Myocyte (in vitro differentiated cells): Measurements from ENCODE around the gene CACNA2D3. TPM values are rescaled to one million over a fixed set of nuclear protein-coding genes. Genes with fewer than 3 reads are reported as not detected.

Experiments
- DNase-seq: peaks from one replicate; pipeline ENCODE4 v3.0.0-alpha.2; 2012; ENCODE audit warnings: low read depth
- total RNA-seq: library from RNA; depleted of rRNA; stranded (reverse); fragments of >200 nt; gene quantifications from 2 replicates; pipeline ENCODE4 v1.2.3, GENCODE V29; 2014

Gene CACNA2D3
- total RNA-seq, 1 donor from 2014 or later = 0.11 TPM

DNA sequence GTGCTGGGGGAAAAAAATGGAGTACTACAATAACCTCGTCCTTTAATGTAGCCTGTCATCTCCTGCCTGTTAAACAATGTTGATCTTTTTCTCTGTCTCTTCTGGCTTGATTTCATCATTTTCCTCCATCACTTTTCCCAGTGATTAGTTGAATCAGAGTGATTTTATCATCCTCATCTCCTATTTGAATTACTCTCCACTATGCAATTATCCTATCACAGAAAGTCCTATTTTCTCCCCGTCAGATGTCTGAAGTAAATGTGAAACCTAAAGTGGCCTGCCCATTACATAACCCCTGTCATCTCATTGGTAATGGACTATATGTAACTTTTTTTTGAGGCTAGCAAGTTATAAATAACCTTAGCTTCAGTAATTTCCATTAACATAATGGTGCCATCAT is 201.8 kb downstream of the CACNA2D3 start:
- no peak for DNase-seq

DNA sequence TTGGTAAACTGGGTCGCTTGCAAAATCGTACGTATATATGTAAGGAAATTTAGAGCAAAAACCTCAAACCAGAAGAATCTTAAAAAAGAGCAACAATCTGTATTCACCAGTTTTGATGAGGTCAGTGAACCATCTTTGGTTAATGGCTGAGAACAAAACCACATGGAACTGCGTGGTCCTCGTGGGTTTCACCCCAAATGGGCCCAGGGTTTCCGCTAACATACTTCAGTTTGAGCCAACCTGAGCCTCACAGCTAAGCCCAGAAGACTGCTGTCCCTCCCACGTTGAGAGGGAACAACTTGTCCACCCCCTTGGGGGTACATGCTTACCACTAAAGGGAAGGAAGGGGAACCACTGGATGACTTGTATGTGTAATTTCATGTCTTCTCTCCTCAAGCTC is 204.6 kb downstream of the CACNA2D3 start:
- DNase-seq = no peak

DNA sequence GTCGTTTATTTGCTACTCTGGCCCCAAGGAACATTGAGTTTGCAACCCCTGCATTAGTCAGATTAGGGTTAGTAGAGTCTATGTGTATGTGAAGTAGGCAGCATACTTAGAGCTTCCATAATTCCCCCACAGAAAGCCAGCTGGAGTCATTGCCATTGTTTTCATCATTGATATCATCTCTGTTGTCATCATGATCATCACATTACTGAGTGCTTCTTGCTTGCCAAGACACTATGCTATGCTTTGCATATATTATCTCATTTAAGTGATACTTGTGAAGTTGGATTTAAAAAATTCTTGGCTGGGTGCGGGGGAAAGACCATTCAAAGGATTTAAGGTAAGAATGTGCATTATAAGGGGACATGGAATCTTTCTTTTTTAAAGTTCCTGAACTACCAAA is 209.0 kb downstream of the CACNA2D3 start:
- no peak for DNase-seq

DNA sequence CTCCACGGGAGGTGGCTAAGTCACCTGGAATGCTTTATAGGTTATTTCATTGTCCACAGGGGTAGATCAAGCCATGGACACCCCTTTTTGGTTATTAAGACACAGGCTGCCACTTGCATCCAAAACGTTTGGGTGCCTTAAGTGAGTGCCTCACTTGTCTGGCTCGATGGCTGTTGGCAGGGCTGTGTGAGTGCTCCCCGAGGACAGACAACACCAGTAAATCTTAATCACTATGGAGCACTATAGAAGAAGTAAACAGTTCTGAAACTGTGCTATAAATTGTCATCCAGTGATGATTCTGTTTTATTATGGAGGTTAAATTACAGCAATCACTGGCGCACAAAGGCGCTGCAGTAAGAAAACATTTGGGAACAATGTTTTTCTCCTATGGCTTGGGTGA is 215.5 kb downstream of the CACNA2D3 start:
- no peak for DNase-seq

DNA sequence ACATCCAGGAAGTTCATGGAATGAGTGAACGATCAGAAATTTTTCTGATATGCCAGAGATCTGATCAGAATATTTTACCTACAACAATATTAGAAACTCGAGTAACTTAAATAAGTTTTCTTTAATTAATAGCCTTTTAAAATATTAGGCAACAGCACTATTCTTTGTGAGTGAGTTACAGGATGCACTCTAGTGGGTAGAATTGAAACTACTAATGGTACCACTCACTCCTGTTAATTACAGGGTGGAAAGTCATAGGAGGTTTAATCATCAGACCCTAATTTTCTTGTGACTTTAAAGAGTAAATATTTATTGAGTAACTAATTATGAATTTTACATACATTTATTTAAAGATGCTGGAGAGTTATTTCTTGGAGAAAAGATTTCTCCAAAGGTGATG is 217.3 kb downstream of the CACNA2D3 start:
- no peak for DNase-seq

DNA sequence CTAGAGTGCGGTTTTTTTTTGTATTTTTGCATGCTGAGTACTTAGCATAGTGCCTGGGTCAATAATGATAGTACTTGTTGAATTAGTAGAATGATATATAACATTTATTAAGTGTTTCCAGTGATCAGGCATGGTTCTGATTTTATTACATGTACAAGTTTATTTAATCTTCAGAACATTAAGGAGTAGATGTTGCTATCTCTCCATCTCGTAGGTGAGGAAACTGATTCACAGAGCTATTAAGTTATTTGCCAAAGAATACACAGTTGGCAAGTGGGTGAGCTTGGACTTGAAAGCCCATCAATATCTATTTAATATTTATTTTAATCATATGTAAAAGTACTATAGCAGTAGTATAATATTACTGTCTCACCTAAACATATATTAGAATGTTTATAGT is 219.5 kb downstream of the CACNA2D3 start:
- DNase-seq = no peak

DNA sequence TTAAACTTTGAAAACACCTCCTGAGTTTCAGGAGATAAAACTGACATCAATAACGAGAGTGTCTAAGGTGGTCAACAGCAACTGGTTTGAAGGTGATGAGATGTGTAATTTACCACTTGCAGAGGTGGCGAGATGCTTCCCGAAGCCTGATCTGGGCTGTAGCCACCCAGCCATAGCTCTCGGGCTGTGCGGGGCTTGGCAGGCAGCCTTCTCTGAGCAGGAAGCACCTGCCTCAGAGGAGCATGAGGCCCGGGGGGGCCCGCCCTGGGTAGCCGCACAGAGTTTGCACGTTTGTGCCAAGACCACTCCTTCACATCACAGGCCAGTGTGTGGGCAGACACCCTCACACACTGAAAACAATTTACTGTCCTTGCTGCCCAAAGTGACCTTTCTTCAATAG is 220.3 kb downstream of the CACNA2D3 start:
- no peak for DNase-seq

DNA sequence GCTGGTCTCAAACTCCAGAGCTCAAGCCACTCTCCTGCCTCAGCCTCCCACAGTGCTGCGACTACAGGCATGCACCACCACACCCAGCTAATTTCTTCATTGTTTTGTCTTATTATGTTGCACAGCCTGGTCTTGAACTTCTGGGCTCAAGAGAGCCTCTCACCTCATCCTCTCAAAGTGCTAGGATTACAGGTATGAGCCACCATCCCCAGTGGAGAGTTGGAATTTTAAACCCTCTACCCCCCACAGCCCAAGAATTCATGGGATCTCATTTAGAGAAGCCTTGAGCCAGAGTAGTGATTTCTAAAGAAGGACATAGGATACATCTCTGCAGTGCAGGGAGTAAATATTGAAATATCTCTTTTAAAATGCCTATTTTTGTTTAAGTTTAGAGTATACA is 221.1 kb downstream of the CACNA2D3 start:
- DNase-seq = no peak

DNA sequence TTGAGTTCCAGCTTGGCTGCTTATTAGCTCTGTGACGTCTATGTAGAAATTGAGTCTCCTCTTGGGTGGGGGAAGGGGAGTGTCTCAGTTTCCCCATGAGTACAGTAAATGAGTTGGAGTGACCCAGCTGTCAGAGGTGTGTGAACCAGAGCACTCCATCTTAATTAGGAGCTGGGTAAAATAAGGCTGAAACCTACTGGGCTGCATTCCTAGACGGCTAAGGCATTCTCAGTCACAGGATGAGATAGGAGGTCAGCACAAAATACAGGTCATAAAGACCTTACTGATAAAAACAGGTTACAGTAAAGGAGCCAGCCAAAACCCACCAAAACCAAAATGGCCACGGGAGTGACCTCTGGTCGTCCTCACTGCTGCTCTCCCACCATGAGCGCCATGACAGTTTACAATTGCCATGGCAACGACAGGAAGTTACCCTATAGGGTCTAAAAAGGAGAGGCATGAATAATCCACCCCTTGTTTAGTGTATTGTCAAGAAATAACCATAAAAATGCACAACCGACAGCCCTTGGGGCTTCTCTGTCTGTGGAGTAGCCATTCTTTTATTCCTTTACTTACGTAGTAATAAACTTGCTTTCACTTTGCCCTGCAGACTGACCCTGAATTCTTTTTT is 222.4 kb downstream of the CACNA2D3 start:
- DNase-seq = no peak

DNA sequence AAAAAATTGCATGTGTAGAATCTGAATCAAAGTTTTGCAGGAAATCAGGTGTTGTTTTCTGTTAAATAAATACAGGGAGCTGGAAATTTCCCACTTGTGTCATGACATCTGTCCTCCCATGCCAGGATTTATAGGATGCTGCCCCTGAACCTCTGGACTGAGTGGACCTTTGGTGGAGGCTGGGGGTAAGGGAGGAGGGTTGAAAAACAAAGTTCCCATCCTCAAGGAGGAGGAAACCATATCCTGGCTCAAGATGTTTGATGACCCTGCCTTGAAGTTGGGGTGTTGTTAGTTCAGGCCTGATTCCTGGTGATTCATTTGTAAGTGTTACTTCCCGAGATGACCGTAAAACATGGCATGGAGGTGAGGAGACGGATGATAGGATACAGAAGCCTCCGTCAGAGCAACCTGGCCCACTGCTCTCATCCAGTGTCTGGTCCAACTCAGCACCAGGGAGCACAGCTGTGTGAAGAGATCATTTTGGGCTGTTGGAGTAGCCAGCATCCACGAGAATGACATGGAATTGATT is 223.6 kb downstream of the CACNA2D3 start:
- DNase-seq = no peak

DNA sequence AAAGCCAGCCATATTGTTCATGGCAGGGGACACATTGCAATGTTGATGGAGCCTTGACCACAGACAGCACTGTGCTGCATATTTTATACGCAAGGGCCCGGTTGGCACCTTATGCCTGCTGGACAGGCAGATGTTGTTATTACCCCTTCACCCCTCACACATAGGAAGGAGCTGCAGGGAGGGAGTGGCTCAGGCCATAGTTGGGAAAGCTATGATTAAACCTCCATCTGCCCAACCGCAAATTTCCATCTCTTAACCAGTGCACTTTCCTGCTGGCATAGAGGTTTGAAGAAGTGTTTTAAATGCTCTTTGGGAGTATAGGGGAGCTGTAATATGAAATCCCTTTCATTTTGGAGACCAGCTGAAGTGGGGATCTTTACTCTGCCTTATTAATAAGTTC is 224.7 kb downstream of the CACNA2D3 start:
- DNase-seq = no peak

DNA sequence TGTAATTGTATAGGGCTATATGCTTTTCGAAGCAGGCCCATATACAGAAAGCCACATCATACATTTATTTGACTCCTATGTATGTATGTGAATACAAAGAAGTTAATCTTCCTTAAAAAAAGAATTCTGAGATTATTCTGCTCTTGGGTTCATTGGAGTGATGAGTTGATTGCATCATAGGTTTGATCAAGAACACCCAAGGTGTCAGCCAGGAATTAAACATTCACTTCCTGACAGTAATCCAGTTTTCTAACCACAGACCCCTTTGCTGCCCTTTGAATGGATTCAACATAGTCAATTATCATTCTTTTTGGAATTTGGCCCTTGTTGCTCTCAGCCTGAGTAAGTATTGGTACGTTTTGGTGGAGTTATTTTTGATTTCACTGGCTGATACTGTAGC is 225.6 kb downstream of the CACNA2D3 start:
- no peak for DNase-seq

DNA sequence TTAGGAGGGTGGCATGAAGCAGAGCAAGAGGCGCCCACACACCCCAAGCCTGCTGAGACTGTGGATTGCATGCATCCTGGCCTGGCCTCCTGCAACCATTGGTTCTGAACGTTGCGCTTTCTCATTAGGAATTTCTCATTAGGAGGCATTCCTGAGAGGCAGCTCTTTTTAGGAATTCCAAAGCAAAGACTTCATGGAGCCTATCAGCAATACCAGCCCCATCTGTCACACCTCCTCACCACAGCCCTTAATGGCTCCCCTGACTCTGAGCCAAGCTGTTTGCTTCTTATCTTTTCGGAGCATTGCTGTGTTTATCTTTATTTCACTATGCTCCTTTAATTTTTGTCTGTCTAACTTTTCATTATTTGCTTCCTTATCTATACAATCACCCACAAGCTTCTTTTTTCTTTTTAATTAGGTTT is 226.9 kb downstream of the CACNA2D3 start:
- DNase-seq = no peak

DNA sequence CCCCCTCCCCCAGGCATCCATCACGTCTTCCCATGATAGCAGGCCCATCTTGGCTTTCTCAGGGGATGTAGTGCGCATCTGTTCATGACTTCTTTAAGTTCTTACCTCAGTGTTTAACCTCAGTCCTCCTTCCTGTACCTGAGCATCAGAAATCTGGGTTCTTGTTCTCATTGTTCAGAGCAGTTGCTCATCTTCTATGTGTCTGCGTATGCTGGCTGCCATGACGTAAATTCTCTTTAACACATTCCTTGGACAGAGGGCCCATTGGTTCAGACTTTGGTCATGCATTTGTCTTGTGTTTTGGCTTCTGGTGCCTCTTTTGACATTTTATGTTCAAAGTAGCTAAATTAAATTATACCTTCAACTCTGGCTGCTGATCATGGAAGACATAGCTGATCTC is 227.3 kb downstream of the CACNA2D3 start:
- no peak for DNase-seq

DNA sequence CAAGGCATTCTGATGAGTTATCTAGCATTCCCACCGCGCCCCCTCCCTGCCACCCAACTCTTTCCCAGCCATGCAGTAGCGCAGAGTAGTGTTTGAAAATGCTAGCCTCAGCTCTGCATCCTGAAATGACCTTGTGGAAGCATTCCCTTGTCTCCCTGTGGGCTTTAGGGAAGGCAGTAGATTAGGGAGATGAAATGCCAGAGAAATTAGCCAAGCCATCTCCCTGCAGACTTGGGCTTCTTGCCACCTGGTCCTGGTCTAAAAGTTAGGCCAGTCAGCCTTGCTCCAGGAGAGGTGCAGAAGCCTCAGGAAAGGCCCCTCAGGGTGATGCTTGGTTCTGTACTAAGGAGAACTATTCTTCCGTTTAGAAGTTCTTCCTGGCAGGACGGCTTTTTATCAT is 231.2 kb downstream of the CACNA2D3 start:
- DNase-seq = no peak

DNA sequence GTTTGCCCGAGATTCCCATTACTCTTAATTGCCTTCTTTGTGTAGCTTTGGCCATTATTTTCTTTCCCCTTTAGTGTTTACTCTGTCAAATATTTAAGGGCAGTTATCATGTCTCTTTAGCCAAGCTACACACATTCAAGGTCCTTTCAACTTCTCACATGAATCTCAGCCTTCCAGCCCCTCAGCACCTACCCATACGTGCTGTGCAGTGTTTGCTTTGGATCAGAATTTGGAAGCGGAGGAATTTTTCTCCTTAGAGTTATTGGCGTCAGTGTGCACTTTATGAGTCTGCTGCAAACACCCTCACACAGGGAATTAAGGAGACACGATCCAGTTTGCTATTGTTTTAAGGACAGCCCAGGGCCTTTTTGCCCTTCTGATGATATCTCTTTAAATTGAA is 231.6 kb downstream of the CACNA2D3 start:
- DNase-seq = no peak

DNA sequence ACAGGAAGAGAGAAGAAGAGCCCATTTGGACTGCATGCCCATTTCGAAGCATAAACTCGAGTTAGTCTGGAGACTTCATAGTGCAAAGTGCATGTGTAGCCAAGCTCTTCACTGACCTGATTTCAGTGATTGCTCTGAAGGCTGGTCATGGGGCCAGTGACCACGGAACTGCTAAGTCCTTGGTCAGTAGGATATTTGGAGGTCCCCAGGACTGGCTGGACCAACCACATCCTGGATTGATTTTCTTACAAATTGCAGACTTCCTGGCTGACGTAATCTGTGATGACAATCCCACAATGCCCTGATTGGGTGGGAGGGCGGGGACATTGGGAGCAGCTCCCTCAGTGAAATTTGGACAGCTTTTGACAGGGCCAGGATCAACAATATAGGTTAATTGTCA is 233.4 kb downstream of the CACNA2D3 start:
- no peak for DNase-seq

DNA sequence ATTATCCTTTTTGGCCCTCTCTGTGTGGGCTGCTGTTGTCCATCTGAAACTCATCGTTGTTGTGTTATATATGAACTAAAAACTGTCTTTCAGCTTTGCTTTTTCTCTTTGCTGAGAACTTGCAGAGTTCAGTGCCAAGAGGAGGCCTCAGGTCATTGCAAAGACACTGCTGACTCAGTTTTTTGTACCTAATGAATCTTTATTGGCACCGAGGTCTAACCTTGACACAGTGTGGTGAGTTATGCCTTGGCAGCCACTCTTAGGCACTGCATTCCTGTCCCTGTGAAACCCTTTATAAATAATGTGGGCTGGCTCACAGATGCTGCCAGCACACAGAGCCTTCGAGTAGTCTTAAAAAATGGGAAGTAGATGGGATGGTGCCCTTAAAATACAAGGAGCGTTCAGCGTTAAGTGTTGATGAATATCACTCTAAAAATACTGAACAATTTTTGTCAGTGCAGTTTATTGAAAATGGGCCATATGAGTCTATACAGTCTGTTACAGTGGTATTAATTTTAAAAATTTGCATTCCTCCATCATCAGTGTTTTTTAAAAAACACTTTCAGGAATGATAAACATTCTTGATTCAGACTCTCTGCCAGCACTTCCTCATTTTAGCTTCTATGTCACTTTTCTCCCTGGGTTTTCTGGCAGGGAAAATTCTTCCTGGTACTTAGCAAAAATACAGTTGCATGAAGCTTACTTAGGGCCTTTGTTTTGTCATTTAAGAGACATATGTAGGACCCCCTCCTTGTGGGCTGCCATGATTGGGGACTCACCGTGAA is 234.1 kb downstream of the CACNA2D3 start:
- no peak for DNase-seq

DNA sequence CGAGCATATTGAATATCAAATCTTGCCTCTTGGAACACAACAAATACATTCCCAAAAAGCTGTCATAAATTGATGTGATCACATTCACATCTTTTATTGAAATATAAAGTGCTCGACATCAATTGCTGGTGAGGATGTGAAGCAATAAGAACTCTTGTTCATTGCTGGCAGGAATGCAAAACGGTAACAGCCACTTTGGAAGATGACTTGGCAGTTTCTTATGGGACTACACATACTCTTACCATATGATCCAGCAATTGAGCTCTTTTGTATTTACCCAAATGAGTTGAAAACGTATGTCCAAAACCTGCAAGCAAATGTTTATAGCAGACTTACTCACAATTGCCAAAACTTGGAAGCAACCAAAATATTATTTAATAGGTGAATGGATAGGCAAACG is 234.9 kb downstream of the CACNA2D3 start:
- DNase-seq = no peak

DNA sequence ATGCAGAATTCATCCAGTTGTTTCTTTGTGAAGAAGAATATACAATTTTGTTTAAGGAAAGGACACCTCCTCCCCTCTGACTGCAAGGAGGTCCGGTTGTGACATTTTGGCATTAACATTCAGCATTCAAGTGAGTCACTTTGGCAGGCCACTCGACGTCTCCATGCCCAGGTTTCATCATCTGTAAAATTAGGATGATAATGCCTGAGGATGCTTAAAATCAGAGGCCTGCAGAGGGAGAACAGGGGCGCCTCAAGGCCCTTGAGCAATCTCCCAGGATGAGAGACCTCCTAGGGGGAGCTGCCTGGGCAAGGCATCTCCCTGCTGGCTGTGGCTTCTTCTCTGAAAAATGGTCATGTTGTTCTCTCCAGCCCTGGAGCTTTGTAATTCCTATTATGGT is 236.0 kb downstream of the CACNA2D3 start:
- no peak for DNase-seq

DNA sequence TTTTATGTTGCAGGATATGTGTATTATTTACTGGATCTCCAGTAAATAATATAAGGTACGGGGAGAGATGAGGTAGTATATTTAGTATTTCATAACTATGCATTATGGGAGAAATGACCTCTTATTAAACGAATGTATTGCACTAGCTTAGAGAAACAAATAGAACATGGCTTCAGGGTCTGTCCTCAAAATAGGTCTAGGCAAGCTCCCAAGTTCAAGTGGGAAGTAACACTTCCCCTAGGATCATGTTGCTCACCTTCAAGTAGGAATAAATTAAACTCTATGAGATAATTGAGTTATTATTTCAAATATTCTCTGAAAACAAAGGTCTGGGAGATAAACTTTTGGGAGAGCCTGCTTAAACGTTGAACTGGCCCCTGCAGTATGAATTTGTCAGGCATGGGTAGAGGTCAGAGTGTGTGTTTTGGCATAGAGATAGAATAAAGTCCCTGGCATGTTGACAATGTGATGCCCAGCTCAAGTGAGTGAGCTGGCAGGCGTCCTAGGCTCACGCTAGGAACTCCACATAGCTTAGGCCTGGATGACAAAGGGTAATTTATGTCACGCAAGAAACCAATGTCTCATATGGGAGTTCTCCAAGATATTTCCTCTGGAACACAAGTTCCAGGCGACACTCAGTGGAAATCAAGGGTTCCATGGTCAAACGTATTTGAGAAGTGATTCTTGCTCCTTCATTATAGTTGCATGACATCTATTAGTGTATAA is 236.8 kb downstream of the CACNA2D3 start:
- no peak for DNase-seq

DNA sequence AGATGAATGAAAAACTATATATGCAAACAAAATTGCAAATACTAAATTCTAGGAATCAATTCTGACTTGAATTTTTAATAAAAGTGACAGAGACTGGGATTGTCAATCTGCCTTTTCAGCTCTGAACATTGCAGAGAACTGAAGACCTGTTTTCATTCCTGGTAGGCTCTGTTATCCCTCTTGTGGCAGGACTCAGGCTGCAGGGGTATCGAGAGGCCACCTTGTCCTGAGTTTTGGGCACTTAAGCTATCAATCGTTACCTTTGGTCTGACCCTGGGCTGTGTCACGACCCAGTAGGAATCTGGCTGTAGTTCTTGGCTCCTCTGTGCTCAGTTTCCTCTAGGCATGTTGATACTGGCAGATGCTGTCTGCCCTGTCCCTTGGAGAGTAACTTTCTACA is 238.0 kb downstream of the CACNA2D3 start:
- DNase-seq = no peak
